CD4-positive, alpha-beta T cell treated with Interleukin-21 for 1 hour (primary cell): ENCODE data around the gene KRTAP2-2.
"Not testable (repeated sequence)": the region's sequence is repeated elsewhere in the genome, so short reads cannot be mapped to it uniquely, and the experiment has no call there.

Source experiments
- DNase-seq: peaks from one replicate; pipeline ENCODE4 v3.0.0-alpha.2; 2020

KRTAP2-2 gene

DNA sequence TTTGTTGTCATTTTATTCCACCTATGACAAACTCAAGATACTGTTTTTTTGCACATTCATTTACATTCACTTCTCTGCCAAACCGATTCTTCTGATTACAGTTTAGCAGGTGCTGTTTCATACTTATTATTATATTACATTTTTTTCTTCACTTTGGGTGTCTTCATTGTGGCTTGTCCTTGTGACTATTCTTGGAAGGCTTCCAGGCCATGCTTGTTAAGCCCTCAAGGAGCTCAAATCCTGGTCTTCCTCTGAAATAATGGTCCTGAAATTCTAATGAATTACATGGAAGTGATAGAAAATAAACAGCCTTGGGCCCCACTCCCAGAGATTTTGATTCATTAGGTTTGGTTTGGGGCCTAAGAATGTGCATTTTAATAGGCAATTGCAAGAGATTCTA is 9.3 kb upstream of the KRTAP2-2 start:
- no peak for DNase-seq

DNA sequence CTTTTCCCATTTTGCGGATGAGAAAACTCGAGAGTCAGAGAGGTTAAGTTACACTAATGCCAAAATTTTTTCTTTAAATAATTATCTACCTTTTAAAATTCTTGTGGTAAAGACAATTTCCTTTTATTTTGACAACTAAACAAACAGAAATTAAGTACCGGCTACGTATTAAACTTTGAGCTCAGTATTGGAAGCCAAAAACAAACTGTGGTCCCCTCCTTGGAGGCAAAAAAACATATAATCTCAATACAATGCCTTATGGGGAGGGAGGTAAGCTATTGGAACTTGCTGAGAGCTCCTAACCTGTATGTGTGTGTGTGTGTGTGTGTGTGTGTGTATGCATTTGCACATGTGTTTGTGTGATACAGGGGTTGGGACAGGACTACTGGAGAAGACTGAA is 8.4 kb upstream of the KRTAP2-2 start:
- no peak for DNase-seq

GRCh38 chr17:41061964-41062363 is 6.9 kb upstream of the KRTAP2-2 start:
- no peak for DNase-seq

DNA sequence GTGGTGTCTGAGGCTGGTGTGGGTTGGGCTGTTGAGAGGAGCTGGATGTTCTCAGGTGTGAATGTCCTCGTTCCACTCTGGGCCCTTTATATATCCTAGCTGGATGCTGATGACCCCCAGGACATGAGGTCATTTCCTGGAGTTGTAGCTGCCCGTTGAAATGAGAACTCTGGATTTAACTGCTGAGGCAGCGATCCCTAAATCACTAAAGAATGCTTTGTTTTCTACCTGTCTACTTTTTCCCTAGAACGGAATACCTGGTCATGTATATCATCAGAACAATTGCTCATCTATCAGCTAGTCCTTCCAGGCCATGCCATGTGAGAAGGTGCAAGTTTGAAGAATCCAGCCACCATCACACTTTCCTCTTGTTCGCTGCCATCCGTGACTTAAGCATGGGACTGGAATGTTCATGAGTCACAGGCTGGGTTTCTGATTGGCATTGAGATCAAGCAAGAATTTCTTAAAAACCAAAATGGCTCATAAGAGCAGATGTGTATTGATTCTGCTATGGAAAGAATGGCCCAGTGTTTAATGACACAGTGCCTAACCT is 5.1 kb upstream of the KRTAP2-2 start, which contains the start of gene KRTAP2-3:
Gene KRTAP2-3, minus strand, starts transcription at position 63 of the 553 bp plus-strand sequence. CDS start 64 bp downstream, outside the sequence.
- no peak for DNase-seq

DNA sequence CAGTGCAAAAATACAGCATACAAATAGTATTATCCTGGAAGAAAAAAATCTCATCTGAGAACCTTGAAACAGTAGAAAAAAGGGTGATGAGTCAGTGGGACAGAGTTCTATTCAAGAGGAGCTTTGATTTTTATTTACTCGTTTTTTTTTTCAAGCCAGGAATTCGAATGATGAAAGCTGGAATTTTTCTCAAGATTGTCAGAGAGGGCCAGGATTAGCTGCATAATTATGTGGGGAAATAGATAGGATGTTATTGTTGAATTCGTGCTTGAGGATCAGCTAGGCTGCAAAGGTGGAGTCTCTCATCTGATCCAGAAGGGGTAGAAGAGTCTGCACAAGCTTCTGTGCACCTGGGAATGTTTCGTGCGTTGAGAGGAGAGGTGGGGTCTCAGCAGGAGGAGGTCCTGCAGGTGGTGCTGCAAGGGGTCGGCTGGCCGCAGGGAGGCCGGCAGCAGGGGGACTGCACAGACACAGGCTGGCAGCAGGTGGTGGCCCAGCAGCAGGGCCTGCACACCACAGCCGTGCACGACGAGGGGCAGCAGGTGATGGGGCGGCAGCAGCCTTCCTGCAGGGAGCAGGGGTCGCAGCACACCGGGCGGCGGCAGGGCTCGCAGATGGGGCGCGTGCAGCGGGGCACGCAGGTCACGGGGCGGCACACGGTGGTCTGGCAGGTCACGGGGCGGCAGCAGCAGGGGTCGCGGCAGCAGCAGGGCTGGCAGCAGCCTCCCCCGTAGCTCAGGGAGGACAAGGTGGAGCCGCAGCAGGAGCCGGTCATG is 4.4 kb upstream of the KRTAP2-2 start:
- DNase-seq: not testable (repeated sequence)

DNA sequence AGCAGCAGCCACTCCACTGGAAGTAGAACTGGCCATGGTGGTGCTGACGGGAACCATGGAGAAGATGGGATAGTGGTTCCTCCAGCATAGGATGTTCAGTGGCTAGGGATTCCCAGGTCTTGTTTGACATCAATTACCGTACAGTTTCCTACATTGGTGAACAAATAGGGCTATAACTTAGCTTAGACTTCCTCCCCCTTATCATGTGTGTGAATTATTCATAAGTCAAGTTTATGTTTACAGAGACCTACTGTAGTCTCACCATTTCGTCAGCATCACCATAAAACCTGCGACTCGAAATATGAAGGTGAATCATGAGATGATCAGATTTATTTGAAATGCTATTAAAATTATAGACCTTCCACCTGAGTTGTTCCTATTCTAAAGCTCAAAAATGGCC is 3.7 kb upstream of the KRTAP2-2 start:
- no peak for DNase-seq

GRCh38 chr17:41057547-41057946 is 2.5 kb upstream of the KRTAP2-2 start:
- DNase-seq: no peak

DNA sequence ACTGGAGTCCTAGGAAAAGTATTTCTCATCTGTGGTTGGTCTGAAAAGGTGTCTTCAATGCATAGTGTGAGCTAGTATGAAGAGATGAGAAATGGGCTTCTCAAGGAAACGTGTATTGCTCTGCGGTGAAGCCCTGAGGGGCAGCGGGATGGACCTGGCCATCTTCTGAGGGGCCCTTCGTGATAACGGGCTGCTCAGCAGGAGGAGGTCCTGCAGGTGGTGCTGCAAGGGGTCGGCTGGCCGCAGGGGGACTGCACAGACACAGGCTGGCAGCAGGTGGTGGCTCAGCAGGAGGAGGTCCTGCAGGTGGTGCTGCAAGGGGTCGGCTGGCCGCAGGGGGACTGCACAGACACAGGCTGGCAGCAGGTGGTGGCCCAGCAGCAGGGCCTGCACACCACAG is 474 bp downstream of the KRTAP2-2 start:
- DNase-seq: not testable (repeated sequence)

- DNase-seq: no peak
These were observed 1.0 kb downstream of the KRTAP2-2 start for GRCh38 chr17:41054025-41054424.

- DNase-seq: no peak
These were observed 2.5 kb downstream of the KRTAP2-2 start for GRCh38 chr17:41052566-41052965.

DNA sequence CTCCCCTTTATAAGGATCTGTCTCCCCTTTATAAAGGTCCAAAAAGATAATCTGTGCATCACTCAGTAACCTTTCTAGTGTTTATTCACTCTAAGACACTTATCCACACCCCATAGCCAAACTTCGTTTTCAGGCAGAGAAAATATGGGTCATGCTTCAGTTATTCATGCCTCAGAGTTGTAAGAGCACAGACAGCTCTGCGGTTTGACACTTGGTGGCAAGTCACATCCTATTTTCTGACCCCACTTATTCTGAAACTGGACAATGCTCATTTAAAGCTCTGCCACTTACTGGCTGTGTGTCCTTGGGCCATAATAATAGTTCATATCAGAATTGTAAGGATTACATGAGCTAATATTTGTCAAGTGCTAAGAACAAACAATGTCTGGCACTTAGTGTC is 5.9 kb downstream of the KRTAP2-2 start:
- DNase-seq: no peak

GRCh38 chr17:41048441-41048840 is 6.6 kb downstream of the KRTAP2-2 start:
- DNase-seq: no peak

GRCh38 chr17:41046735-41047465 is 8.1 kb downstream of the KRTAP2-2 start, which contains the start of gene KRTAP2-1:
TSS of gene KRTAP2-1 (minus strand) at chr17:41047316. CDS start at chr17:41047267, 49 bp downstream.
- DNase-seq: not testable (repeated sequence)

DNA sequence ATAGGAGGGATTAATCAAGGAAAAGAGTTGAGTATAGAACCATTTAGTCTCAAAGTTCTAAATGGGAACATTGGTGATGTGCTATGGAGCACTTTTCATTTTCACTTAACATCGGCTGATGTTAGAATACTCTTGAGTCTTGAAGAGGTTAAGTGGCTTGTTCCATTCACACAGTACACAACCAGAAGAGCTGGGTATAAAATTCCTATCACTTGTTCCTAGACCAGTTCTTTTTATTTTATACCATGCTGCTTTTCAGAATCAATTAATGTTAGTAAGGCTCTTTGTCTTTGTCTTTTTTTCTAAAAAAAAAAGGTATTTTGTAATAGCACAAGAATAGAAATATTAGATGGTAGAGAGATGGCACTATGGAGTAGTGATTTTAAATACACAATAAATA is 12.1 kb downstream of the KRTAP2-2 start:
- no peak for DNase-seq

DNA sequence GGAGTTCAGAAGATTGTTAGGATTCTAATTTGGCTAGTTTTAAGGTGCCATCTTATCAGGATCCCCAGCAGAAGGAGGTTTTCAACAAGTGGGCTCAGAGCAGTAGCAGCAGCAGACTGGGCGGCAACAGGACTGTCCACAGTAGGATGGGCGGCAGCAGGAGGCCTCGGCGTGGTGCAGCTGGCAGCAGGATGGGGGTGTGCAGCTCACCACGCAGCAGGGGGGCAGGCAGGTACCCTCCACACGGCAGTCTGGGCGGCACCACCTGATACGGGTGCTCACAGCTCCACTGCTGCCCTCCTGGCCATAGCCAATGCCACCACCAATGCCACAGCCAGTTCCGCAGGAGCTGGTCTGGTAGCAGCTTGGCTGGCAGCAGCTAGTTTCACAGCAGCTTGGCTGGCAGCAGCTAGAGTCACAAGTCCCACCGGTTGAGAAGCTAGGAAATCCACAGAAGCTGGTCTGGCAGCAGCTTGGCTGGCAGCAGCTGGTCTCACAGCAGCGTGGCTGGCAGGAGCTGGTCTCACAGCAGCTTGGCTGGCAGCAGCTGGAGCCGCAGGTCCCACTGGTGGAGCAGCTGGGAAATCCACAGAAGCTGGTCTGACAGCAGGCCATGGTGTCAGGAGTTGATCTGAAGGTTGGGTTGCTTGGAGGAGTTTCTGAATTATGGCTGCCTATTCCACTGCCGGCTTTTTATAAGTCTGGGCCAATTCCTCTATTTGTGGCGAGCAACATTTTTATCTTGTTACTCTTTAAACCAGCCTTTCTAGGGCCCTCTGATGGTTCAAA is 14.1 kb downstream of the KRTAP2-2 start, which contains the start of gene KRTAP1-1:
Gene KRTAP1-1, minus strand, starts transcription at position 668 of the 789 bp plus-strand sequence. Its CDS starts 53 bp downstream, at position 615.
- DNase-seq: not testable (repeated sequence)

GRCh38 chr17:41037853-41038350 is 17.1 kb downstream of the KRTAP2-2 start:
- DNase-seq: no peak

GRCh38 chr17:41034346-41034935 is 20.6 kb downstream of the KRTAP2-2 start, which contains the start of gene KRTAP1-3:
TSS of gene KRTAP1-3 (minus strand) at chr17:41034874. CDS start at chr17:41034821, 53 bp downstream.
- DNase-seq: not testable (repeated sequence)

DNA sequence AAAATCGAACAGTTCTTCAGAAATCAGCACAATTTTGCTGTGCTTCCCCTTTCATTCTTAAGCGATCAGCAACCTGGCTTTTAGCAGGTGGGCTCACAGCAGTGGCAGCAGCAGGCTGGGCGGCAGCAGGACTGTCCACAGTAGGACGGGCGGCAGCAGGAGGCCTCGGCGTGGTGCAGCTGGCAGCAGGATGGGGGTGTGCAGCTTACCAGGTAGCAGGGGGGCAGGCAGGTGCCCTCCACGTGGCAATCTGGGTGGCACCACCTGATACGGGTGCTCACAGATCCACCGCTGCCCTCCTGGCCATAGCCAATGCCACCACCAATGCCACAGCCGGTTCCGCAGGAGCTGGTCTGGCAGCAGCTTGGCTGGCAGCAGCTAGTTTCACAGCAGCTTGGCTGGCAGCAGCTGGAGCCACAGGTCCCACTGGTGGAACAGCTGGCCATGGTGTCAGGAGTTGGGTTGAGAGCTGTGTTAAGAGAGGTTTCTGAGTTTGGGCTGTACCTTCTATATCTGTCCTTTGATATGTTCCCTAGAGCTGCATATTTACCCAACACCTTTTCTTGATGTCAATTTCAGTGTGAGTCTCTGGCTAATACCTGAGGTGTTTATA is 25.3 kb downstream of the KRTAP2-2 start, which contains the start of gene KRTAP1-4:
Gene KRTAP1-4, minus strand, starts transcription at position 563 of the 613 bp plus-strand sequence. Its CDS starts 117 bp downstream, at position 446.
- no peak for DNase-seq

DNA sequence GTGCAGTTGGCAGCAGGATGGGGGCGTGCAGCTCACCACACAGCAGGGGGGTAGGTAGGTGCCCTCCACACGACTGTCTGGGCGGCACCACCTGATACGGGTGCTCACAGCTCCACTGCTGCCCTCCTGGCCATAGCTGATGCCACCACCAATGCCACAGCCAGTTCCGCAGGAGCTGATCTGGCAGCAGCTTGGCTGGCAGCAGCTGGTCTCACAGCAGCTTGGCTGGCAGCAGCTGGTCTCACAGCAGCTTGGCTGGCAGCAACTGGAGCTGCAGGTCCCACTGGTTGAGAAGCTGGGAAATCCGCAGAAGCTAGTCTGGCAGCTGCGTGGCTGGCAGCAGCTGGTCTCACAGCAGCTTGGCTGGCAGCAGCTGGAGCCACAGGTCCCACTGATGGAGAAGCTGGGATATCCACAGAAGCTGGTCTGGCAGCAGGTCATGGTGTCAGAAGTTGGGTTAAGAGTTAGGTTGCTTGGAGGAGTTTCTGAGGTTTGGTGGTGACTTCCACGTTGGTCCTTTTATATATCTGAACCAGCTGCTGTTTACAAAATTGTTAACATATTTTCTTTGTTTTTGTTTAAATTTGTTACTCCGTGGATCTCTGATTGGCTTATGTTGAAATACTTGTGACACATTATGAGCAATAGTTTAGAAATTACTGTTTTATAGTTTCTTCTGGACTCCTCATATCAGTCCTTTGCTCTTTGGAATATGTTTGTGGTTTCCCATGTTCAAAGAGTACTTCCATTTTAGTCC is 28.1 kb downstream of the KRTAP2-2 start, which contains the start of gene KRTAP1-5:
Gene KRTAP1-5, minus strand, starts transcription at position 494 of the 757 bp plus-strand sequence. Its CDS starts 53 bp downstream, at position 441.
- DNase-seq: no peak

GRCh38 chr17:41024697-41025096 is 30.3 kb downstream of the KRTAP2-2 start:
- no peak for DNase-seq
